ENCODE results near the gene VANGL1.

Gene VANGL1

GRCh38 chr1:115705963-115706362, 64.2 kb downstream of the VANGL1 start:
- DNase-seq (ENCODE audit: insufficient read length, low spot score) (no peak), FAIRE-seq (no peak)
- TF ChIP-seq POLR2A (IDR thresholded peaks at IDR 0.05; ENCODE audit: low read depth, low read length), result no peak
- no peak for TF ChIP-seq PAX5 (IDR thresholded peaks at IDR 0.05; ENCODE audit: insufficient read depth, low read length, severe bottlenecking)
- TF ChIP-seq POLR2AphosphoS5 (IDR thresholded peaks at IDR 0.05; ENCODE audit: low read depth, low read length), result no peak
- TF ChIP-seq SPI1 (IDR thresholded peaks at IDR 0.05; ENCODE audit: low read depth, low read length), result no peak
- no peak for TF ChIP-seq TAF1 (IDR thresholded peaks at IDR 0.05; ENCODE audit: low read depth, low read length)
- TF ChIP-seq POU2F2 (IDR thresholded peaks at IDR 0.05; ENCODE audit: low read depth, low read length), result no peak

- DNase-seq (ENCODE audit: insufficient read length, low spot score), result peak; percentile 28
- FAIRE-seq, result no peak
- no peak for TF ChIP-seq POU2F2 (IDR thresholded peaks at IDR 0.05; ENCODE audit: low read depth, low read length)
- no peak for TF ChIP-seq PAX5 (IDR thresholded peaks at IDR 0.05; ENCODE audit: insufficient read depth, low read length, severe bottlenecking)
- no peak for TF ChIP-seq SPI1 (IDR thresholded peaks at IDR 0.05; ENCODE audit: low read depth, low read length)
- TF ChIP-seq POLR2AphosphoS5 (IDR thresholded peaks at IDR 0.05; ENCODE audit: low read depth, low read length), result no peak
- no peak for TF ChIP-seq TAF1 (IDR thresholded peaks at IDR 0.05; ENCODE audit: low read depth, low read length)
- TF ChIP-seq POLR2A (IDR thresholded peaks at IDR 0.05; ENCODE audit: low read depth, low read length), result no peak
These were observed 65.0 kb downstream of the VANGL1 start for GRCh38 chr1:115706587-115707425.

GRCh38 chr1:115710859-115711624, 69.3 kb downstream of the VANGL1 start:
- TF ChIP-seq PAX5 (IDR thresholded peaks at IDR 0.05; ENCODE audit: insufficient read depth, low read length, severe bottlenecking) (no peak), POLR2AphosphoS5 (IDR thresholded peaks at IDR 0.05; ENCODE audit: low read depth, low read length) (no peak), SPI1 (IDR thresholded peaks at IDR 0.05; ENCODE audit: low read depth, low read length) (no peak), TAF1 (IDR thresholded peaks at IDR 0.05; ENCODE audit: low read depth, low read length) (no peak), POLR2A (IDR thresholded peaks at IDR 0.05; ENCODE audit: low read depth, low read length) (no peak), POU2F2 (IDR thresholded peaks at IDR 0.05; ENCODE audit: low read depth, low read length) (no peak)
- FAIRE-seq, result no peak
- DNase-seq (ENCODE audit: insufficient read length, low spot score), result no peak

GRCh38 chr1:115712911-115713609, 71.3 kb downstream of the VANGL1 start:
- DNase-seq (ENCODE audit: insufficient read length, low spot score) (no peak), FAIRE-seq (no peak)
- TF ChIP-seq POLR2AphosphoS5 (IDR thresholded peaks at IDR 0.05; ENCODE audit: low read depth, low read length), result no peak
- TF ChIP-seq PAX5 (IDR thresholded peaks at IDR 0.05; ENCODE audit: insufficient read depth, low read length, severe bottlenecking), result no peak
- TF ChIP-seq POU2F2 (IDR thresholded peaks at IDR 0.05; ENCODE audit: low read depth, low read length), result no peak
- TF ChIP-seq TAF1 (IDR thresholded peaks at IDR 0.05; ENCODE audit: low read depth, low read length), result no peak
- no peak for TF ChIP-seq SPI1 (IDR thresholded peaks at IDR 0.05; ENCODE audit: low read depth, low read length)
- no peak for TF ChIP-seq POLR2A (IDR thresholded peaks at IDR 0.05; ENCODE audit: low read depth, low read length)

- no peak for DNase-seq (ENCODE audit: insufficient read length, low spot score)
- TF ChIP-seq PAX5 (IDR thresholded peaks at IDR 0.05; ENCODE audit: insufficient read depth, low read length, severe bottlenecking) (no peak), POLR2A (IDR thresholded peaks at IDR 0.05; ENCODE audit: low read depth, low read length) (no peak), POU2F2 (IDR thresholded peaks at IDR 0.05; ENCODE audit: low read depth, low read length) (no peak), TAF1 (IDR thresholded peaks at IDR 0.05; ENCODE audit: low read depth, low read length) (no peak), SPI1 (IDR thresholded peaks at IDR 0.05; ENCODE audit: low read depth, low read length) (no peak), POLR2AphosphoS5 (IDR thresholded peaks at IDR 0.05; ENCODE audit: low read depth, low read length) (no peak)
- no peak for FAIRE-seq
These were observed 72.1 kb downstream of the VANGL1 start for GRCh38 chr1:115713906-115714305.

GRCh38 chr1:115714572-115715141, 72.9 kb downstream of the VANGL1 start:
- DNase-seq (ENCODE audit: insufficient read length, low spot score) (no peak), FAIRE-seq (no peak)
- TF ChIP-seq SPI1 (IDR thresholded peaks at IDR 0.05; ENCODE audit: low read depth, low read length) (no peak), POLR2AphosphoS5 (IDR thresholded peaks at IDR 0.05; ENCODE audit: low read depth, low read length) (no peak), POU2F2 (IDR thresholded peaks at IDR 0.05; ENCODE audit: low read depth, low read length) (no peak), TAF1 (IDR thresholded peaks at IDR 0.05; ENCODE audit: low read depth, low read length) (no peak), PAX5 (IDR thresholded peaks at IDR 0.05; ENCODE audit: insufficient read depth, low read length, severe bottlenecking) (no peak), POLR2A (IDR thresholded peaks at IDR 0.05; ENCODE audit: low read depth, low read length) (no peak)

- TF ChIP-seq POLR2A (IDR thresholded peaks at IDR 0.05; ENCODE audit: low read depth, low read length), result no peak
- FAIRE-seq, result no peak
- DNase-seq (ENCODE audit: insufficient read length, low spot score), result no peak
These were observed 75.8 kb downstream of the VANGL1 start for GRCh38 chr1:115717541-115717940.

- no peak for TF ChIP-seq PAX5 (IDR thresholded peaks at IDR 0.05; ENCODE audit: insufficient read depth, low read length, severe bottlenecking)
- no peak for TF ChIP-seq POU2F2 (IDR thresholded peaks at IDR 0.05; ENCODE audit: low read depth, low read length)
- no peak for TF ChIP-seq SPI1 (IDR thresholded peaks at IDR 0.05; ENCODE audit: low read depth, low read length)
- no peak for TF ChIP-seq POLR2AphosphoS5 (IDR thresholded peaks at IDR 0.05; ENCODE audit: low read depth, low read length)
- FAIRE-seq (no peak), DNase-seq (ENCODE audit: insufficient read length, low spot score) (no peak)
These were observed 76.4 kb downstream of the VANGL1 start for GRCh38 chr1:115718011-115718754.

All from GM12891 (cell line).